Sigmoid colon (tissue), 7 donors: Measurements from ENCODE around the gene GGA1. TPM values are rescaled to one million over a fixed set of nuclear protein-coding genes. Genes with fewer than 3 reads are reported as not detected.

ENCODE experiments used
- DNase-seq: peaks from one replicate; pipeline ENCODE4 v3.0.0-alpha.2; 2019
- H3K27ac ChIP-seq, 4 donors: fragments of 200-600 bp; sonication (generic); one replicate each; pipeline ENCODE4 v1.5.1; 2016 to 2019; ENCODE audit warnings: mild to moderate bottlenecking in 1 of 4
- H3K27me3 ChIP-seq, 3 donors: fragments of 200-600 bp; sonication (generic); one replicate each; pipeline ENCODE4 v1.5.1; 2019; ENCODE audit warnings: mild to moderate bottlenecking in 1 of 3
- H3K36me3 ChIP-seq, 4 donors: fragments of 200-600 bp; sonication (generic); one replicate each; pipeline ENCODE4 v1.5.1; 2016 to 2019
- H3K4me1 ChIP-seq, 4 donors: fragments of 200-600 bp; sonication (generic); one replicate each; pipeline ENCODE4 v1.5.1; 2017 to 2019
- H3K4me3 ChIP-seq, 4 donors: fragments of 200-600 bp; sonication (generic); one replicate each; pipeline ENCODE4 v1.5.1; 2017 to 2019; ENCODE audit warnings: mild to moderate bottlenecking in 2 of 4, moderate library complexity in 1 of 4
- H3K9me3 ChIP-seq, 4 donors: fragments of 200-600 bp in 3 of 4; sonication (generic) in 3 of 4; one replicate each; pipeline versions ENCODE4 v1.5.1 to v1.6.1; 2013 to 2019
- EP300 ChIP-seq, 4 donors: sonication (generic); formaldehyde crosslinking; IDR thresholded peaks; one replicate each; pipeline ENCODE4 v1.6.1; 2017; ENCODE audit warnings: antibody characterized with exemption in 4 of 4
- POLR2A ChIP-seq, 2 donors: fragments of 450-650 bp; IDR thresholded peaks; one replicate each; pipeline ENCODE4 v1.6.1; 2016; ENCODE audit warnings: antibody characterized with exemption in 2 of 2, mild to moderate bottlenecking in 2 of 2, moderate library complexity in 2 of 2
- POLR2AphosphoS5 ChIP-seq, 4 donors: sonication (generic); formaldehyde crosslinking; IDR thresholded peaks; one replicate each; pipeline ENCODE4 v1.6.1; 2017; ENCODE audit warnings: antibody characterized with exemption in 4 of 4
- WGBS, 2 donors: extraction: QIAGEN DNeasy Blood & Tissue Kit; methylation state at CpG; one replicate each; pipeline ENCODE4 v1.1.7; 2013; 5-methylcytosine and 5-hydroxymethylcytosine counted together
- intact Hi-C: fragments of 100-400 bp; cut with DNase I; formaldehyde crosslinking; loops from one replicate; pipeline ENCODE4 v1.15.1; 2023
- polyA plus RNA-seq, 3 donors: library from polyadenylated mRNA; stranded (reverse); fragments of 200-250 nt; gene quantifications; one replicate each; pipeline ENCODE4 v1.2.3, GENCODE V29; 2013
- total RNA-seq, 4 donors: library from RNA; depleted of rRNA; stranded (reverse); fragments of >200 nt; gene quantifications; one replicate each; pipeline ENCODE4 v1.1.0, GENCODE V29; 2016
- TF ChIP-seq, protein P1 (sequence below), 4 experiments: fragments of 450-650 bp in 3 of 4; fragments of 200-600 bp in 1 of 4; IDR thresholded peaks; one replicate each; pipeline ENCODE4 v1.5.1; 2016 to 2019; ENCODE audit warnings: antibody characterized with exemption in 4 of 4, mild to moderate bottlenecking in 3 of 4, moderate library complexity in 2 of 4
- donor health status: healthy with polysubstance abuse.
- donor health status: Bipolar disorder and iron deficiency.
- donor health status: healthy.

GGA1 gene
- total and polyA plus RNA-seq, 7 donors: 25.2 to 77.4 (median 41.3) TPM

- no peak for DNase-seq
- Histone ChIP-seq H3K27ac (peak overlapping the region; percentile 92 to 99 (median 95)), H3K27me3 (no peaks in the 10 kb centered on the region), H3K36me3 (no peaks in the 10 kb centered on the region), H3K4me1 (peaks cover 0 to 55% (median 42%) of the 10 kb centered on the region in 4 donors), H3K4me3 (no peak overlapping the region), H3K9me3 (no peaks in the 10 kb centered on the region)
- intact Hi-C loops: no loop called here
- TF ChIP-seq, protein P1, sequence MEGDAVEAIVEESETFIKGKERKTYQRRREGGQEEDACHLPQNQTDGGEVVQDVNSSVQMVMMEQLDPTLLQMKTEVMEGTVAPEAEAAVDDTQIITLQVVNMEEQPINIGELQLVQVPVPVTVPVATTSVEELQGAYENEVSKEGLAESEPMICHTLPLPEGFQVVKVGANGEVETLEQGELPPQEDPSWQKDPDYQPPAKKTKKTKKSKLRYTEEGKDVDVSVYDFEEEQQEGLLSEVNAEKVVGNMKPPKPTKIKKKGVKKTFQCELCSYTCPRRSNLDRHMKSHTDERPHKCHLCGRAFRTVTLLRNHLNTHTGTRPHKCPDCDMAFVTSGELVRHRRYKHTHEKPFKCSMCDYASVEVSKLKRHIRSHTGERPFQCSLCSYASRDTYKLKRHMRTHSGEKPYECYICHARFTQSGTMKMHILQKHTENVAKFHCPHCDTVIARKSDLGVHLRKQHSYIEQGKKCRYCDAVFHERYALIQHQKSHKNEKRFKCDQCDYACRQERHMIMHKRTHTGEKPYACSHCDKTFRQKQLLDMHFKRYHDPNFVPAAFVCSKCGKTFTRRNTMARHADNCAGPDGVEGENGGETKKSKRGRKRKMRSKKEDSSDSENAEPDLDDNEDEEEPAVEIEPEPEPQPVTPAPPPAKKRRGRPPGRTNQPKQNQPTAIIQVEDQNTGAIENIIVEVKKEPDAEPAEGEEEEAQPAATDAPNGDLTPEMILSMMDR (IDR thresholded peaks at IDR 0.05): no peak
- TF ChIP-seq POLR2AphosphoS5 (IDR thresholded peaks at IDR 0.05): no peak
- WGBS, 2 donors: 51% methylated on average over 15 of the region's 15 CpGs
Measured at GRCh38 chr22:37672206-37672919, 63.7 kb downstream of the GGA1 start.

DNA sequence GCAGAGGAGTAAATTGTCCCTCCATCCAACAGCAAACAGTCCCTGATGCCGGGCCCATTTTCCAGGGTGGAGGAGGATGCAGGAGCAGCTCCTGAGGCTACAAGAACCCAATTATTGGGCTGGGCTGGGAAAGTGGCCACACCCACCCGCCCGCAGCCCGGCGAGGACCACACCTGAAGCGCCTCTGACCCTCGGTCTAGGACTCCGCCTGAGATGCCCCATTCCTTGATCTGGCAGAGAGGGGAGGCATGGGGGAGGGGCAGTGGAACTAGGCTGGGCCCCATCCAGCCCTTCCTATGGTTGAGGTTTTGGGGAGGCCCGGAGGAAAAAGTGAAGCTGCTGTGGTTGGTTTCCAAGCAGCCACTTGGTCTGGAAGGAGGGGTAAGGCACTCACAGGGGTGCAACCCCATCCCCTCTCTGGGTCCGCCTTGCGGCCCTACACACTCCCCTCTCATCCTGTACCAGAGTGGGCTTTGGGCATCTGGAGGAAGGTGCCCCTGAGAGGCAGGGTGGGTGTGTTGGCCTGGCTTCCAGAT, 64.4 kb downstream of the GGA1 start:
- Histone ChIP-seq H3K27me3 (no peaks in the 10 kb centered on the region), H3K9me3 (no peaks in the 10 kb centered on the region), H3K4me3 (no peak overlapping the region), H3K4me1 (peaks cover 0 to 61% (median 49%) of the 10 kb centered on the region in 4 donors), H3K27ac (peak overlapping the region; percentile 92 to 99 (median 95)), H3K36me3 (no peaks in the 10 kb centered on the region)
- TF ChIP-seq EP300 (IDR thresholded peaks at IDR 0.05) (no peak), POLR2A (IDR thresholded peaks at IDR 0.05) (no peak), POLR2AphosphoS5 (IDR thresholded peaks at IDR 0.05) (no peak)
- TF ChIP-seq, protein P1 (IDR thresholded peaks at IDR 0.05): no peak
- WGBS, 2 donors: 33 to 46% methylated on average over 11 of the region's 11 CpGs
- intact Hi-C loops: no loop called here
- no peak for DNase-seq

- 73 to 81% methylated on average over 12 of the region's 12 CpGs for WGBS, 2 donors
Measured at GRCh38 chr22:37674248-37674647, 65.6 kb downstream of the GGA1 start.

DNA sequence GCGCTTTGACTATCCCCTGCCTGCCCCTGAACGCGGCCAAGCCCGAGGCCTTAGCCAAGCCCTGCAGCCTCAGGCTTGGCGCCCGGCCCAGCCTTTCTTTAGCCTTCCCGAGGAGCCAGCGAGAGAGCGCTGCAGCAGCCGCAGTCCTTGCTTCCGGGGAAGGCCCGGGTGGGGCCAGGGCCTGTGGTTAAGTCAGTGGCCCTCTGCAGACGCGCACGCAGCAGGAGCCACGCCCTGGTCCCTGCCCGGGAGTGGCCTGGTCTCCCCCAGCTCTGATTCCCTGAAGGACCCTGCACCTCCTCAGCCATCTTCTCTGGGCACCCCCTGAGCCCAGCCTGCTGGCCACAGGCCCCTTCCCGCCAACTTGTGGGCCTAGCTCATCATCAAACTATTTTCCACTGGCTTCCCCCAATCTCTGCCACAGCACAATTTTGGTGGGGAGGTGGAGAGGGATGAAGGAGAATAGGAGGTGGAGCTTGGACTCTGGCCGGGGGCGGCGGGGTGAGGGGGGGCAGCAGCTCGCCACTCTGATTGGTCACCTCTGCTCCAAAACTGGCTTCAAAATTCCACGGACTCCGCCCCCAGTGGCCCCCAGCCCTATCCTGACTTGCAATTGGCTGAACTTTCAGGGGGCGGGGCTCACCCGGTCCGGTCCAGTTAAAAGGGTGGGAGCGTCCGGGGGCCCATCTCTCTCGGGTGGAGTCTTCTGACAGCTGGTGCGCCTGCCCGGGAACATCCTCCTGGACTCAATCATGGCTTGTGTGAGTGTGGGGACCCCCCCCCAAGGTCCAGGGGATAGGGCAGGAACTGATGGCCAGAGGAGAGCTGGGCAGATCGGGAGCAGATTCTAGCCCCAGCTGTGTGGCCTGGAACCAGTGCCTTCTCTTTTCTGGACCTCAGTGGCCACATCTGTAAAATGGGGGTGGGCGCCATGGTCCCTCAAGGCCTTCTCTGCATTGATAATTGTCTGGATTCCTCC, 66.6 kb downstream of the GGA1 start, which contains the start of gene LGALS1:
TSS of gene LGALS1 (plus strand) at position 686 of the 979 bp plus-strand sequence. CDS start at position 753, 67 bp downstream.
- Histone ChIP-seq H3K36me3 (peaks cover 0 to 18% (median 6%) of the 10 kb centered on the region in 4 donors), H3K27me3 (no peaks in the 10 kb centered on the region), H3K27ac (peak within 1 kb of the TSS; percentile 92 to 99 (median 95)), H3K4me1 (peaks cover 0 to 62% (median 52%) of the 10 kb centered on the region in 4 donors), H3K9me3 (no peaks in the 10 kb centered on the region), H3K4me3 (peak within 1 kb of the TSS; percentile 48 to 67 (median 59))
- DNase-seq: peak; percentile 99
- TF ChIP-seq EP300 (IDR thresholded peaks at IDR 0.05) (peak in 2 of 4 donors; percentile 49 to 50), POLR2A (IDR thresholded peaks at IDR 0.05) (peak; percentile 79 to 89), POLR2AphosphoS5 (IDR thresholded peaks at IDR 0.05) (peak; percentile 83 to 97 (median 92))
- TF ChIP-seq, protein P1 (IDR thresholded peaks at IDR 0.05): no peak
- intact Hi-C loops: no loop called here
- WGBS, 2 donors: 10 to 16% methylated on average over 34 of the region's 34 CpGs

More at GRCh38 chr22:37674248-37674647, 65.6 kb downstream of the GGA1 start:
- Histone ChIP-seq H3K36me3 (peaks cover 0 to 9% (median 1%) of the 10 kb centered on the region in 4 donors), H3K27ac (peak overlapping the region; percentile 92 to 99 (median 95)), H3K9me3 (no peaks in the 10 kb centered on the region), H3K4me1 (peaks cover 0 to 70% (median 58%) of the 10 kb centered on the region in 4 donors), H3K4me3 (peak overlapping the region in 1 of 4 donors; percentile 67), H3K27me3 (no peaks in the 10 kb centered on the region)
- no peak for DNase-seq
- TF ChIP-seq, protein P1 (IDR thresholded peaks at IDR 0.05): no peak
- no peak for TF ChIP-seq POLR2AphosphoS5 (IDR thresholded peaks at IDR 0.05)
- TF ChIP-seq EP300 (IDR thresholded peaks at IDR 0.05): no peak
- TF ChIP-seq POLR2A (IDR thresholded peaks at IDR 0.05): no peak
- intact Hi-C loops: no loop called here
